CD8-positive, alpha-beta memory T cell (primary cell): Measurements from ENCODE around the gene MLLT10. TPM values are rescaled to one million over a fixed set of nuclear protein-coding genes. Genes with fewer than 3 reads are reported as not detected.

ENCODE experiments used
- CTCF ChIA-PET: fragments of 350-600 bp; sonication (Branson Sonifier 250); formaldehyde crosslinking; loops from one replicate; lab custom pipeline; 2021; ENCODE audit warnings: antibody characterized with exemption; lab: Charles Lee
- POLR2A ChIA-PET: fragments of 350-600 bp; sonication (Branson Sonifier 250); formaldehyde crosslinking; loops from one replicate; lab custom pipeline; 2021; ENCODE audit warnings: antibody characterized with exemption; lab: Charles Lee
- DNase-seq, 5 donors: peaks; one replicate each; pipeline versions ENCODE4 v3.0.0 to v3.0.0-alpha.2; 2020 to 2022; ENCODE audit warnings: mixed read lengths in 1 of 5
- H3K27ac ChIP-seq: one replicate; pipeline ENCODE4 v1.7.0; 2013; ENCODE audit warnings: low read depth, mild to moderate bottlenecking, low read length, moderate library complexity
- H3K27me3 ChIP-seq: 2 replicates; pipeline ENCODE4 v1.7.0; 2013; ENCODE audit warnings: low read length, mild to moderate bottlenecking; ENCODE audit not compliant: insufficient read depth, poor library complexity, severe bottlenecking
- H3K36me3 ChIP-seq: 2 replicates; pipeline ENCODE4 v1.7.0; 2013; ENCODE audit warnings: mild to moderate bottlenecking, low read length, moderate library complexity; ENCODE audit not compliant: insufficient read depth
- H3K4me1 ChIP-seq: 2 replicates; pipeline ENCODE4 v1.7.0; 2013; ENCODE audit warnings: mild to moderate bottlenecking, low read length, moderate library complexity; ENCODE audit not compliant: insufficient read depth
- H3K4me3 ChIP-seq: 2 replicates; pipeline ENCODE4 v1.7.0; 2013; ENCODE audit warnings: mild to moderate bottlenecking, low read length
- H3K9me3 ChIP-seq: 2 replicates; pipeline ENCODE4 v1.7.0; 2013; ENCODE audit warnings: mild to moderate bottlenecking, low read length
- H3K27ac Mint-ChIP-seq, 8 donors: one replicate each; pipeline ENCODE4 v1.8.0; 2020 to 2021; ENCODE audit warnings: mixed read lengths in 8 of 8, mild to moderate bottlenecking in 6 of 8, inconsistent platforms in 3 of 8, moderate library complexity in 3 of 8
- H3K27me3 Mint-ChIP-seq, 2 donors: one replicate each; pipeline ENCODE4 v1.8.0; 2020 to 2021; ENCODE audit warnings: mixed read lengths in 2 of 2, mild to moderate bottlenecking in 1 of 2, moderate library complexity in 1 of 2
- H3K36me3 Mint-ChIP-seq, 3 donors: one replicate each; pipeline ENCODE4 v1.8.0; 2020 to 2021; ENCODE audit warnings: mixed read lengths in 3 of 3, inconsistent platforms in 1 of 3, mild to moderate bottlenecking in 1 of 3
- H3K4me1 Mint-ChIP-seq, 3 donors: one replicate each; pipeline ENCODE4 v1.8.0; 2020 to 2021; ENCODE audit warnings: mixed read lengths in 3 of 3, inconsistent platforms in 1 of 3, mild to moderate bottlenecking in 1 of 3
- H3K4me3 Mint-ChIP-seq, 7 donors: one replicate each; pipeline ENCODE4 v1.8.0; 2020 to 2021; ENCODE audit warnings: mixed read lengths in 7 of 7, mild to moderate bottlenecking in 6 of 7, moderate library complexity in 4 of 7, inconsistent platforms in 2 of 7
- H3K9me3 Mint-ChIP-seq, 5 donors: one replicate each; pipeline ENCODE4 v1.8.0; 2020 to 2022; ENCODE audit warnings: mixed read lengths in 5 of 5, mild to moderate bottlenecking in 3 of 5, moderate library complexity in 2 of 5, inconsistent platforms in 1 of 5
- polyA plus RNA-seq: library from polyadenylated mRNA; unstranded; fragments of 300-500 nt; fragmentation: Illumina TruSeq; gene quantifications from one replicate; pipeline ENCODE4 v1.2.3, GENCODE V29; 2021
- total RNA-seq, 2 experiments: library from RNA; stranded (reverse); gene quantifications; one replicate each; pipeline ENCODE4 v1.2.3, GENCODE V29; 2021

MLLT10 gene
- total and polyA plus RNA-seq, 3 experiments from 2014 or later = 7.4 to 37.2 (median 35.6) TPM

DNA sequence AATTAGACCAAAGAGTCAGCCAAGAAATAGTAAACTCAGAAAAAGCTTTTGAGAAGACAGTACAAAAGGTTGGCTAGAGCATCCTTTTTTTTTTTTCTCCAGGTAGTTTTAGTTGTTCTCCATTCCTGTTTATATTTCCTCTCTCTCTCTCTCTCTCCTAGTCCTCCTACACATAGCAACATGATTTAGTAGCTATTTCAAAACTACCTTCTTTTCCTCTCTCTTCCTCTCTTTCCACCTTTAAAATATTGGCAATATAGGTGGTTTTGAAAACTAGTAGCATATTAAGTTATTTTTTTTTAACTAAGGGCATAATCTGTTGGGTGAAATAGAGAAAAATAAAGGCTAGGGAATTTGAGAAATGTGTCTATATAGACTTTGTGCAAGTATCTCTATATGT, 13.5 kb upstream of the MLLT10 start:
- Histone ChIP-seq H3K27ac (no peak overlapping the region), H3K4me1 (peaks cover 45% of the 10 kb centered on the region), H3K4me3 (no peak overlapping the region), H3K36me3 (no peaks in the 10 kb centered on the region), H3K9me3 (no peaks in the 10 kb centered on the region), H3K27me3 (peaks cover 48% of the 10 kb centered on the region)
- no peak for DNase-seq
- Mint-ChIP-seq H3K4me3 (peak overlapping the region in 4 of 7 donors; percentile 6 to 72 (median 22)), H3K27ac (peak overlapping the region in 2 of 8 donors; percentile 3 to 76), H3K9me3 (peaks cover 0 to 7% (median 2%) of the 10 kb centered on the region in 5 donors), H3K4me1 (peaks cover 44 to 51% (median 46%) of the 10 kb centered on the region in 3 donors), H3K36me3 (peaks cover 0 to 1% (median 0%) of the 10 kb centered on the region in 3 donors), H3K27me3 (peaks cover 62 to 71% of the 10 kb centered on the region in 2 donors)
- ChIA-PET CTCF (interaction anchor here (0.6 to 1.1 kb wide), 2 partner anchors 25 to 27 kb away, joined by 3 to 5 read pairs; no protein-coding TSS in a partner anchor), POLR2A (interaction anchor here (0.9 to 1.4 kb wide), 2 partner anchors 916 kb away, joined by 3 read pairs; no protein-coding TSS in a partner anchor)

DNA sequence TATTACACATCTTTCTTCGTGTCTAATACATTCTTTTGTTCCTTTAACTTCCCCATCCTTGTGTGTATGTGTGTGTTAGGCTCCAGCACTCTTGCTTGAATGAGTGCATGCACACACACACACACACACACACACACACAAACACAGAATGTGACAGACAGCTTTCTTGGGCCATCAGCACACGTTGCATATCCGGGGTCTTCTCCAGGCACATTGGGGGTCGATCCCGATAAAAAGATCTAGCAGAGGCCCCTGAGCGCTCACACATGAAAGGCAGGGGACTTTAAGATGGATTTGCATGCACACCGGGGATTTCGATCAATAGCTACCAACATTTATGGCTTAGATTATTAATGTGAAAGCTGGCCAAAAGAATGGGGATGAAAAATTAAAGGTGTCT, 13.1 kb upstream of the MLLT10 start:
- Histone ChIP-seq H3K36me3 (no peaks in the 10 kb centered on the region), H3K4me3 (no peak overlapping the region), H3K27me3 (peaks cover 44% of the 10 kb centered on the region), H3K9me3 (no peaks in the 10 kb centered on the region), H3K27ac (no peak overlapping the region), H3K4me1 (peaks cover 43% of the 10 kb centered on the region)
- Mint-ChIP-seq H3K4me1 (peaks cover 43 to 49% (median 47%) of the 10 kb centered on the region in 3 donors), H3K27me3 (peaks cover 58 to 67% of the 10 kb centered on the region in 2 donors), H3K27ac (peak overlapping the region in 2 of 8 donors; percentile 40 to 76), H3K4me3 (peak overlapping the region in 1 of 7 donors; percentile 41), H3K9me3 (peaks cover 0 to 7% (median 2%) of the 10 kb centered on the region in 5 donors), H3K36me3 (peaks cover 0 to 3% (median 0%) of the 10 kb centered on the region in 3 donors)
- ChIA-PET POLR2A (interaction anchor here (1.4 kb wide), 1 partner anchor 916 kb away, joined by 3 read pairs; no protein-coding TSS in a partner anchor), CTCF (interaction anchor here (1.0 kb wide), 1 partner anchor 25 kb away, joined by 3 read pairs; no protein-coding TSS in a partner anchor)
- no peak for DNase-seq

- Histone ChIP-seq H3K4me1 (peaks cover 42% of the 10 kb centered on the region), H3K36me3 (no peaks in the 10 kb centered on the region), H3K4me3 (no peak overlapping the region), H3K27ac (no peak overlapping the region), H3K9me3 (no peaks in the 10 kb centered on the region), H3K27me3 (peaks cover 38% of the 10 kb centered on the region)
- CTCF ChIA-PET = interaction anchor here (0.5 to 1.4 kb wide), 4 partner anchors 22 to 1468 kb away, joined by 3 read pairs; no protein-coding TSS in a partner anchor
- no peak for DNase-seq
- POLR2A ChIA-PET = interaction anchor here (1.4 kb wide), 1 partner anchor 915 kb away, joined by 3 read pairs; no protein-coding TSS in a partner anchor
- Mint-ChIP-seq H3K9me3 (peaks cover 0 to 7% (median 2%) of the 10 kb centered on the region in 5 donors), H3K4me3 (peak overlapping the region in 1 of 7 donors; percentile 40), H3K27me3 (peaks cover 58 to 61% of the 10 kb centered on the region in 2 donors), H3K36me3 (peaks cover 0 to 10% (median 0%) of the 10 kb centered on the region in 3 donors), H3K4me1 (peaks cover 46 to 54% (median 51%) of the 10 kb centered on the region in 3 donors), H3K27ac (no peak overlapping the region)
Observed at GRCh38 chr10:21521751-21522533, 12.1 kb upstream of the MLLT10 start.

DNA sequence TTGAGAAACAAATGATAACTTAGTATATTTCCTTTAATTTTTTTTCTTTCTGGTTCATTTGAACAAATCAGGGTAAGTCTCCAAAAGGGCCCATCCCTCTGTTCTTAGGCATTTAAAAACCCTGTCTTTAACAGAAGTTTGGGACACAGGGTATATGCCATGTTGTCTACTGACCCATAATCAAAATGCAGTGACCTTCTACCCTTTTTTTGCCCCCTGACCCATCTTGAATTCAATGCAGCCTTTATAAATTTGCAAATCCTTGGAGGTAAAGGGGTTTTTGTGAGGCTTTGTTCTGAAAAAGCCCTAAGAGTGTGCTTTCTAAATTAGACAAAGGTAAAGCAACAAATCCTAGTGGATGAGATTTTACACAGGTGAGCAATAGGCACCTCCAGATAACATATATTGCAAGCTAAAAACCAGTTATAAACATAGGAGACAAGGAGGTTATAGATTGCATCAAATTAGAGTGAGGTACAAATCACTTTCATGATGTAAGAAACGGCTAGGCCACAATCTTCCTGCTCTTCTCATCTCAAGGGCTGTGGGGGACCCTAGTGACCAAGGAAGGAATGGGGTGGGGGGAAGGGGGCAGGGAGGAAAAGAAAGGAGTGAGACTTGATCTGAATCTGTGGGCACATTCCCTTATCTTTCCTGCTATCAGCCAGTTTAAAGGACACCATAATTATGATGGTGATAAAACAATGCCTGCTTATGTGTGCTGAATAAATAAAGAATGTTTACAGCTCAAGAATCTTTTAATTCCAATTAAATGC, 11.2 kb upstream of the MLLT10 start:
- Histone ChIP-seq H3K4me1 (peaks cover 36% of the 10 kb centered on the region), H3K27me3 (peaks cover 31% of the 10 kb centered on the region), H3K9me3 (no peaks in the 10 kb centered on the region), H3K36me3 (no peaks in the 10 kb centered on the region), H3K4me3 (no peak overlapping the region), H3K27ac (no peak overlapping the region)
- ChIA-PET CTCF (interaction anchor here (0.5 to 1.4 kb wide), 3 partner anchors 22 to 1467 kb away, joined by 3 read pairs; no protein-coding TSS in a partner anchor), POLR2A (no interaction called here)
- peaks cover 53 to 55% of the 10 kb centered on the region in 2 donors for H3K27me3 Mint-ChIP-seq
- H3K27ac Mint-ChIP-seq = peak overlapping the region in 2 of 8 donors; percentile 60 to 66
- peaks cover 44 to 54% (median 51%) of the 10 kb centered on the region in 3 donors for H3K4me1 Mint-ChIP-seq
- no peak for DNase-seq
- no peak overlapping the region for H3K4me3 Mint-ChIP-seq
- peaks cover 0 to 11% (median 0%) of the 10 kb centered on the region in 3 donors for H3K36me3 Mint-ChIP-seq
- H3K9me3 Mint-ChIP-seq = peaks cover 0 to 7% (median 2%) of the 10 kb centered on the region in 5 donors

- DNase-seq = no peak
- Mint-ChIP-seq H3K27me3 (peaks cover 46 to 48% of the 10 kb centered on the region in 2 donors), H3K9me3 (peaks cover 0 to 7% (median 2%) of the 10 kb centered on the region in 5 donors), H3K4me3 (peak overlapping the region in 2 of 7 donors; percentile 3 to 32), H3K4me1 (peaks cover 40 to 53% (median 50%) of the 10 kb centered on the region in 3 donors), H3K27ac (peak overlapping the region in 3 of 8 donors; percentile 18 to 60 (median 54)), H3K36me3 (peaks cover 0 to 11% (median 0%) of the 10 kb centered on the region in 3 donors)
- POLR2A ChIA-PET = no interaction called here
- Histone ChIP-seq H3K4me1 (peaks cover 28% of the 10 kb centered on the region), H3K27me3 (peaks cover 23% of the 10 kb centered on the region), H3K9me3 (no peaks in the 10 kb centered on the region), H3K36me3 (no peaks in the 10 kb centered on the region), H3K4me3 (no peak overlapping the region), H3K27ac (no peak overlapping the region)
- CTCF ChIA-PET = no interaction called here
Observed at GRCh38 chr10:21523557-21524008, 10.4 kb upstream of the MLLT10 start.

DNA sequence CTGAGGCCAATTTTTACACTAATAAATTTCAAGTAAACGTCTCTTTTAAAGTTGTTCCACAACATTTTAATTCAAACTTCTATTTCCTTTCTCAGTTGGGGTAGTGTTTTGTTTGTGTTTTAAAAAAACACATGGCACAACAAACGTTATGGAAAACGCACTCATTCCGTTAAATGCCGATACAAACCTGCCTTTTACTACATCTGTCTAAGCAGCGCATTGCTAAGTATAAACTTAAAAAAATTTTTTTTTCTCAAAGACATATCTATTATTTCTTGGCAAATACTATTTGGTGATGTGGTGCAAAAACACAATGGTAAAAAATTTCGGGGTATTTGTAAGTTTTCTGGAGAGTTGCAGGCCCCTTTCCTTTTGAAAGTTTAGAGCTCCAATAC, 9.9 kb upstream of the MLLT10 start:
- Mint-ChIP-seq H3K27me3 (peaks cover 40 to 42% of the 10 kb centered on the region in 2 donors), H3K36me3 (peaks cover 0 to 11% (median 0%) of the 10 kb centered on the region in 3 donors), H3K27ac (no peak overlapping the region), H3K4me1 (peaks cover 36 to 53% (median 46%) of the 10 kb centered on the region in 3 donors), H3K9me3 (peaks cover 0 to 7% (median 2%) of the 10 kb centered on the region in 5 donors), H3K4me3 (no peak overlapping the region)
- POLR2A ChIA-PET = interaction anchor here (2.1 kb wide), 1 partner anchor 28 kb away, joined by 13 read pairs; no protein-coding TSS in a partner anchor
- Histone ChIP-seq H3K27ac (peak overlapping the region; percentile 72), H3K36me3 (no peaks in the 10 kb centered on the region), H3K9me3 (no peaks in the 10 kb centered on the region), H3K4me1 (peaks cover 23% of the 10 kb centered on the region), H3K4me3 (no peak overlapping the region), H3K27me3 (peaks cover 18% of the 10 kb centered on the region)
- CTCF ChIA-PET = no interaction called here
- DNase-seq = no peak
